H9 (cell line): ENCODE results near the gene NFIX. TPM values are rescaled to one million over a fixed set of nuclear protein-coding genes. Genes with fewer than 3 reads are reported as not detected.

Experiments
- DNase-seq: peaks from one replicate; pipeline ENCODE4 v3.0.0-alpha.2; 2017
- H2AFZ ChIP-seq: one replicate; pipeline ENCODE4 v1.6.1; 2013; ENCODE audit warnings: mild to moderate bottlenecking, low read length, control low read depth, moderate library complexity
- H2AK5ac ChIP-seq: 2 replicates; pipeline ENCODE4 v1.6.1; 2013; ENCODE audit warnings: low read length, control low read depth, mixed read lengths; ENCODE audit not compliant: insufficient read length
- H2BK120ac ChIP-seq: one replicate; pipeline ENCODE4 v1.6.1; 2013; ENCODE audit warnings: low read depth, mild to moderate bottlenecking, low read length, control low read depth, inconsistent platforms; ENCODE audit not compliant: poor library complexity, severe bottlenecking
- H2BK12ac ChIP-seq: 2 replicates; pipeline ENCODE4 v1.6.1; 2013; ENCODE audit warnings: low read length, control low read depth, mixed read lengths, low read depth; ENCODE audit not compliant: insufficient read length
- H2BK15ac ChIP-seq: 2 replicates; pipeline ENCODE4 v1.6.1; 2013; ENCODE audit warnings: low read depth, low read length, control low read depth
- H2BK20ac ChIP-seq: one replicate; pipeline ENCODE4 v1.6.1; 2013; ENCODE audit warnings: low read depth, mild to moderate bottlenecking, low read length, control low read depth, inconsistent platforms; ENCODE audit not compliant: poor library complexity, severe bottlenecking
- H2BK5ac ChIP-seq: 2 replicates; pipeline ENCODE4 v1.6.1; 2013; ENCODE audit warnings: low read length, control low read depth, mixed read lengths; ENCODE audit not compliant: insufficient read length
- H3K14ac ChIP-seq: 2 replicates; pipeline ENCODE4 v1.6.1; 2013; ENCODE audit warnings: low read length, control low read depth; ENCODE audit not compliant: insufficient read depth
- H3K18ac ChIP-seq: 2 replicates; pipeline ENCODE4 v1.6.1; 2013; ENCODE audit warnings: low read depth, mild to moderate bottlenecking, mixed read lengths, low read length, control low read depth; ENCODE audit not compliant: insufficient read length
- H3K23ac ChIP-seq: 2 replicates; pipeline ENCODE4 v1.6.1; 2013; ENCODE audit warnings: low read length, control low read depth, mixed read lengths, low read depth; ENCODE audit not compliant: insufficient read length
- H3K23me2 ChIP-seq: 2 replicates; pipeline ENCODE4 v1.6.1; 2013; ENCODE audit warnings: low read depth, mild to moderate bottlenecking, mixed read lengths, low read length, control low read depth; ENCODE audit not compliant: insufficient read length, poor library complexity, severe bottlenecking
- H3K27ac ChIP-seq: 2 replicates; pipeline ENCODE4 v1.5.1; 2013; ENCODE audit warnings: low read length, control low read depth, mixed read lengths, low read depth; ENCODE audit not compliant: insufficient read length
- H3K27me3 ChIP-seq: 2 replicates; pipeline ENCODE4 v1.6.1; 2013; ENCODE audit warnings: low read length, control low read depth, inconsistent platforms; ENCODE audit not compliant: insufficient read depth
- H3K4ac ChIP-seq: 2 replicates; pipeline ENCODE4 v1.6.1; 2013; ENCODE audit warnings: low read depth, mild to moderate bottlenecking, control low read depth, inconsistent platforms, low read length, moderate library complexity
- H3K4me1 ChIP-seq: 2 replicates; pipeline ENCODE4 v1.6.1; 2013; ENCODE audit warnings: low read length, control low read depth, inconsistent platforms; ENCODE audit not compliant: insufficient read depth
- H3K4me2 ChIP-seq: 2 replicates; pipeline ENCODE4 v1.6.1; 2013; ENCODE audit warnings: low read length, control low read depth, mixed read lengths; ENCODE audit not compliant: insufficient read length, insufficient read depth
- H3K56ac ChIP-seq: 2 replicates; pipeline ENCODE4 v1.6.1; 2013; ENCODE audit warnings: low read depth, mild to moderate bottlenecking, mixed read lengths, low read length, control low read depth; ENCODE audit not compliant: insufficient read length
- H3K79me1 ChIP-seq: 2 replicates; pipeline ENCODE4 v1.6.1; 2013; ENCODE audit warnings: low read depth, mild to moderate bottlenecking, moderate library complexity, low read length, control low read depth, inconsistent platforms; ENCODE audit not compliant: insufficient read depth, poor library complexity, severe bottlenecking
- H3K79me2 ChIP-seq: 2 replicates; pipeline ENCODE4 v1.6.1; 2013; ENCODE audit warnings: low read length, control low read depth, inconsistent platforms; ENCODE audit not compliant: insufficient read depth
- H3K9ac ChIP-seq: 2 replicates; pipeline ENCODE4 v1.6.1; 2013; ENCODE audit warnings: low read length, control low read depth, mixed read lengths; ENCODE audit not compliant: insufficient read length; ENCODE audit errors: extremely low read depth
- H3K9me3 ChIP-seq: one replicate; pipeline ENCODE4 v1.6.1; 2013; ENCODE audit warnings: low read depth, low read length, inconsistent platforms; ENCODE audit not compliant: control insufficient read depth
- H3T11ph ChIP-seq: one replicate; pipeline ENCODE4 v1.6.1; 2013; ENCODE audit warnings: mild to moderate bottlenecking, low read length, control low read depth, inconsistent platforms
- H4K20me1 ChIP-seq: one replicate; pipeline ENCODE4 v1.6.1; 2013; ENCODE audit not compliant: control insufficient read depth, insufficient read length, insufficient read depth
- H4K5ac ChIP-seq: 2 replicates; pipeline ENCODE4 v1.6.1; 2013; ENCODE audit warnings: low read depth, mild to moderate bottlenecking, mixed read lengths, low read length, control low read depth; ENCODE audit not compliant: insufficient read length
- H4K8ac ChIP-seq: replicated peaks from 2 replicates; pipeline ENCODE4 v1.6.1; 2013; ENCODE audit warnings: low read length, control low read depth, mixed read lengths, low read depth; ENCODE audit not compliant: insufficient read length
- H4K91ac ChIP-seq: 2 replicates; pipeline ENCODE4 v1.6.1; 2013; ENCODE audit warnings: low read depth, mild to moderate bottlenecking, moderate library complexity, mixed read lengths, low read length, control low read depth; ENCODE audit not compliant: insufficient read length
- H3K27ac Mint-ChIP-seq, 3 experiments: 2 replicates in 2 of 3; 3 replicates in 1 of 3; pipeline ENCODE4 v1.8.0; 2020 to 2021; ENCODE audit warnings: mixed read lengths in 3 of 3, mild to moderate bottlenecking in 1 of 3, moderate library complexity in 1 of 3
- H3K27me3 Mint-ChIP-seq: 2 replicates; pipeline ENCODE4 v1.8.0; 2021; ENCODE audit warnings: low read depth, mild to moderate bottlenecking, moderate library complexity, mixed read lengths
- H3K36me3 Mint-ChIP-seq, 3 experiments: 2 replicates in 2 of 3; 3 replicates in 1 of 3; pipeline ENCODE4 v1.8.0; 2020 to 2021; ENCODE audit warnings: low read depth in 3 of 3, mixed read lengths in 3 of 3; ENCODE audit not compliant: insufficient read depth in 1 of 3
- H3K4me1 Mint-ChIP-seq, 2 experiments: 2 replicates each; pipeline ENCODE4 v1.8.0; 2020; ENCODE audit warnings: mixed read lengths in 2 of 2
- H3K4me3 Mint-ChIP-seq, 2 experiments: 2 replicates in 1 of 2; 3 replicates in 1 of 2; pipeline ENCODE4 v1.8.0; 2020 to 2021; ENCODE audit warnings: mild to moderate bottlenecking in 2 of 2, mixed read lengths in 2 of 2, moderate library complexity in 1 of 2
- H3K9me3 Mint-ChIP-seq, 2 experiments: 2 replicates in 1 of 2; 3 replicates in 1 of 2; pipeline ENCODE4 v1.8.0; 2020; ENCODE audit warnings: mild to moderate bottlenecking in 2 of 2, mixed read lengths in 2 of 2, moderate library complexity in 1 of 2
- WGBS: extraction: QIAGEN DNeasy Blood & Tissue Kit; methylation state at CpG from one replicate; pipeline ENCODE4 v1.1.7; 2013; ENCODE audit warnings: missing lambda C conversion rate, low lambda C conversion rate, mixed read lengths; ENCODE audit not compliant: insufficient read length; ENCODE audit errors: extremely low coverage; 5-methylcytosine and 5-hydroxymethylcytosine counted together
- total RNA-seq: library from RNA; stranded (reverse); gene quantifications from 2 replicates; pipeline ENCODE4 v1.2.1, GENCODE V29; 2021
- TF ChIP-seq, protein P1 (sequence below): fragments of 200-600 bp; sonication (generic); conservative IDR thresholded peaks from 3 replicates; pipeline ENCODE4 v1.8.0; 2021; ENCODE audit warnings: antibody characterized with exemption, mild to moderate bottlenecking

NFIX gene
- total RNA-seq, 1 experiment from 2014 or later, result 0.31 TPM

DNA sequence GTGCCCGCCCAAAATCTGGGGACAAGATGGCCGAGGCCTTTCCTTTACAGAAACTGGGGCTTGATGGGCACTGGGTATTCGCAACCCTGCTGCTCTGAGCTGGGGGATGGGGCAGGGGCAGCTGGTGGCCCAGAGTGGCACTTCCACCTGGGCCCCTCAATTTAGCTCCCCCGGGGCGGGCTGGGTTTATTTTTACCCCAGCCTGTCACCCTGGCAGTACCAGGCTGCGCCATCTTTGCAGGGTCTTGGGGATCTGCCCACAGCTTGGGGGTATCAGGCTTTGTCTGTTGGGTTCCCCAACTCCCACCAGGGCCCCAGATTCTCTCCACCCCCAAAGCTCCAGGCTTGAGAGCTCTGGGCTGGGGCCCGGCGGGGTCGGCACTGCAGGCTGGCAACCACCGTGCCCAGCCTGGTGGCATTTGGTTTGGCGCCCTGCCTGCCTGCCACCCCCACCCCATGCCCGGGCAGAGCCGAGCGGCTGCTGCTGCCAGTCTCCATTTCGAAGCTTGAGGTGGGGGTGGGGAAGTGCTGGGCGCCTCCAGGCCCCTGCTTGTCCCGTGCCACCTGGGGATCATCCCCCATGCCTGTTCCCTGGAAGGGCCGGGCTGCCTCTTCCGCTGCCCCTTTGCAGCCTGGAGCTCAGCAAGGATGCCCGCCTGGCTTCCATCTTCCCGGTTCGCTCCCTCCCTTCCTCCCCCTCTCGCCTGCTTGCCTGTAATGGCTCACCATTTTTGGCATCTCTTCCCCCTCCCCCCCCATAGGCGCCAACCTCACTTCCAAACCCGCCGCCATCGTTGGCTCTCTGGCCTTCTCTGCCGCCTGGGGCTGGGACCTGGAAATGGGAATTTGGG is 11.4 kb downstream of the NFIX start:
- Mint-ChIP-seq H3K27ac (no peak overlapping the region), H3K36me3 (no peaks in the 10 kb centered on the region), H3K27me3 (peaks cover 97% of the 10 kb centered on the region), H3K4me1 (peaks cover 0 to 22% of the 10 kb centered on the region in 2 experiments; a peak in 2 of 4 replicates), H3K9me3 (peaks cover 0 to 1% of the 10 kb centered on the region in 2 experiments; a peak in 3 of 5 replicates), H3K4me3 (no peak overlapping the region)
- H3K4me2 ChIP-seq, result no peak overlapping the region
- no peak overlapping the region for H4K8ac ChIP-seq
- peaks cover 52% of the 10 kb centered on the region for H3K27me3 ChIP-seq
- no peak overlapping the region for H3K18ac ChIP-seq
- H3K79me2 ChIP-seq, result no peaks in the 10 kb centered on the region
- no peak overlapping the region for H3T11ph ChIP-seq
- no peak overlapping the region for H3K23ac ChIP-seq
- H2BK20ac ChIP-seq, result no peak overlapping the region
- H3K56ac ChIP-seq, result no peak overlapping the region
- H4K5ac ChIP-seq, result no peak overlapping the region
- H2AK5ac ChIP-seq, result no peak overlapping the region
- no peak overlapping the region for H2BK5ac ChIP-seq
- no peak for DNase-seq
- no peak overlapping the region for H2BK15ac ChIP-seq
- no peak overlapping the region for H2BK12ac ChIP-seq
- no peaks in the 10 kb centered on the region for H4K20me1 ChIP-seq
- no peak overlapping the region for H2BK120ac ChIP-seq
- no CpG with 5 or more reads among the region's 28 CpGs for WGBS
- no peak overlapping the region for H3K27ac ChIP-seq
- H3K14ac ChIP-seq, result no peak overlapping the region
- TF ChIP-seq, protein P1, sequence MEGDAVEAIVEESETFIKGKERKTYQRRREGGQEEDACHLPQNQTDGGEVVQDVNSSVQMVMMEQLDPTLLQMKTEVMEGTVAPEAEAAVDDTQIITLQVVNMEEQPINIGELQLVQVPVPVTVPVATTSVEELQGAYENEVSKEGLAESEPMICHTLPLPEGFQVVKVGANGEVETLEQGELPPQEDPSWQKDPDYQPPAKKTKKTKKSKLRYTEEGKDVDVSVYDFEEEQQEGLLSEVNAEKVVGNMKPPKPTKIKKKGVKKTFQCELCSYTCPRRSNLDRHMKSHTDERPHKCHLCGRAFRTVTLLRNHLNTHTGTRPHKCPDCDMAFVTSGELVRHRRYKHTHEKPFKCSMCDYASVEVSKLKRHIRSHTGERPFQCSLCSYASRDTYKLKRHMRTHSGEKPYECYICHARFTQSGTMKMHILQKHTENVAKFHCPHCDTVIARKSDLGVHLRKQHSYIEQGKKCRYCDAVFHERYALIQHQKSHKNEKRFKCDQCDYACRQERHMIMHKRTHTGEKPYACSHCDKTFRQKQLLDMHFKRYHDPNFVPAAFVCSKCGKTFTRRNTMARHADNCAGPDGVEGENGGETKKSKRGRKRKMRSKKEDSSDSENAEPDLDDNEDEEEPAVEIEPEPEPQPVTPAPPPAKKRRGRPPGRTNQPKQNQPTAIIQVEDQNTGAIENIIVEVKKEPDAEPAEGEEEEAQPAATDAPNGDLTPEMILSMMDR, result no peak
- H3K79me1 ChIP-seq, result no peaks in the 10 kb centered on the region
- no peak overlapping the region for H4K91ac ChIP-seq
- no peaks in the 10 kb centered on the region; the same call in 1 of the 2 replicates for H3K4me1 ChIP-seq
- H3K4ac ChIP-seq, result no peak overlapping the region
- H2AFZ ChIP-seq, result no peak overlapping the region
- H3K23me2 ChIP-seq, result peaks cover 5% of the 10 kb centered on the region
- H3K9me3 ChIP-seq, result no peaks in the 10 kb centered on the region
- no peak overlapping the region for H3K9ac ChIP-seq
